Measurements from ENCODE around the gene NAA25.

The NAA25 gene

DNA sequence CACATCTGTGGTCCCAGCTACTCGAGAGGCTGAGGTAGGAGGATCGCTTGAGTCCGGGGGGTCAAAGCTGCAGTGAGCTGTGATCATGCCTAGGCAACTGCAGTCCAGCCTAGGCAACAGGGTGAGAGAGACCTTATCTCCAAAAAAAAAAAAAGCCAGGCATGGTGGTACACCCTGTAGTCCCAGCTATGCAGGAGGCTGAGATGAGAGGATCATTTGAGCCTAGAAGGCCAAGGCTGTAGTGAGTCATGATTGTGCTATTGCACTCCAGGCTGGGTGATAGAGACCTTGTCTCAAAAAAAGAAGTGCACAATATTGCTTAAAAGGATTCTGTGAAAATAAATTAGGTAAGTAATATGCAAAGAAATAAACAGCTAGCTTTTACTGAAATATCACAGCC lies 17.0 kb downstream of the NAA25 start:
- H3K36me3 ChIP-seq: peaks cover 72% of the 10 kb centered on the region
- TF ChIP-seq, protein P1, sequence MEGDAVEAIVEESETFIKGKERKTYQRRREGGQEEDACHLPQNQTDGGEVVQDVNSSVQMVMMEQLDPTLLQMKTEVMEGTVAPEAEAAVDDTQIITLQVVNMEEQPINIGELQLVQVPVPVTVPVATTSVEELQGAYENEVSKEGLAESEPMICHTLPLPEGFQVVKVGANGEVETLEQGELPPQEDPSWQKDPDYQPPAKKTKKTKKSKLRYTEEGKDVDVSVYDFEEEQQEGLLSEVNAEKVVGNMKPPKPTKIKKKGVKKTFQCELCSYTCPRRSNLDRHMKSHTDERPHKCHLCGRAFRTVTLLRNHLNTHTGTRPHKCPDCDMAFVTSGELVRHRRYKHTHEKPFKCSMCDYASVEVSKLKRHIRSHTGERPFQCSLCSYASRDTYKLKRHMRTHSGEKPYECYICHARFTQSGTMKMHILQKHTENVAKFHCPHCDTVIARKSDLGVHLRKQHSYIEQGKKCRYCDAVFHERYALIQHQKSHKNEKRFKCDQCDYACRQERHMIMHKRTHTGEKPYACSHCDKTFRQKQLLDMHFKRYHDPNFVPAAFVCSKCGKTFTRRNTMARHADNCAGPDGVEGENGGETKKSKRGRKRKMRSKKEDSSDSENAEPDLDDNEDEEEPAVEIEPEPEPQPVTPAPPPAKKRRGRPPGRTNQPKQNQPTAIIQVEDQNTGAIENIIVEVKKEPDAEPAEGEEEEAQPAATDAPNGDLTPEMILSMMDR (IDR thresholded peaks at IDR 0.05; ENCODE audit: low read depth, low read length): no peak
- no peak overlapping the region for H3K4me3 ChIP-seq (ENCODE audit: low read depth, low read length)
- H3K27me3 ChIP-seq (ENCODE audit: insufficient read depth, low read depth, severe bottlenecking): no peaks in the 10 kb centered on the region
- DNase-seq: no peak
- no peaks in the 10 kb centered on the region for H3K9me3 ChIP-seq (ENCODE audit: severe bottlenecking)
- no peak overlapping the region for H3K27ac ChIP-seq

DNA sequence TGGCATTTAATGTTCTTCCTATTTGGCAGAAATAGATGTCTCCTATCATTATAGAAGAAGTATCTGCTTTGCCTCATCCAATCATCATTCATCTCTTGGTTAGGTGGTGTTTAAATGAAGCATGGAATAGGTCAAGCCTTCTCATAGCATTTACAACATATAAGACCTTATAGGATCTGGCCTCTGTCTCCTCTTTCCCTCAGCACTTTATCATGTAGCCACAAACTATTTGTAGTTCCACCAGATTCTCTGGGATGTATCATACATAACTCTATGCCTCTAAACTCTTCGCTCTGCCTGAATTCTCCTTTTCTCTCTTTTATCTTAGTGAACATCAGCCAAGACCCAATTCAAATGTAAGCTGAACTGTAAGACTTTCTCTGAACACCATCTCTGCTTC lies 20.7 kb downstream of the NAA25 start:
- Histone ChIP-seq H3K27ac (no peak overlapping the region), H3K4me3 (ENCODE audit: low read depth, low read length) (no peak overlapping the region), H3K9me3 (ENCODE audit: severe bottlenecking) (no peaks in the 10 kb centered on the region), H3K36me3 (peaks cover 80% of the 10 kb centered on the region), H3K27me3 (ENCODE audit: insufficient read depth, low read depth, severe bottlenecking) (no peaks in the 10 kb centered on the region)
- TF ChIP-seq, protein P1 (IDR thresholded peaks at IDR 0.05; ENCODE audit: low read depth, low read length): no peak
- DNase-seq: no peak

DNA sequence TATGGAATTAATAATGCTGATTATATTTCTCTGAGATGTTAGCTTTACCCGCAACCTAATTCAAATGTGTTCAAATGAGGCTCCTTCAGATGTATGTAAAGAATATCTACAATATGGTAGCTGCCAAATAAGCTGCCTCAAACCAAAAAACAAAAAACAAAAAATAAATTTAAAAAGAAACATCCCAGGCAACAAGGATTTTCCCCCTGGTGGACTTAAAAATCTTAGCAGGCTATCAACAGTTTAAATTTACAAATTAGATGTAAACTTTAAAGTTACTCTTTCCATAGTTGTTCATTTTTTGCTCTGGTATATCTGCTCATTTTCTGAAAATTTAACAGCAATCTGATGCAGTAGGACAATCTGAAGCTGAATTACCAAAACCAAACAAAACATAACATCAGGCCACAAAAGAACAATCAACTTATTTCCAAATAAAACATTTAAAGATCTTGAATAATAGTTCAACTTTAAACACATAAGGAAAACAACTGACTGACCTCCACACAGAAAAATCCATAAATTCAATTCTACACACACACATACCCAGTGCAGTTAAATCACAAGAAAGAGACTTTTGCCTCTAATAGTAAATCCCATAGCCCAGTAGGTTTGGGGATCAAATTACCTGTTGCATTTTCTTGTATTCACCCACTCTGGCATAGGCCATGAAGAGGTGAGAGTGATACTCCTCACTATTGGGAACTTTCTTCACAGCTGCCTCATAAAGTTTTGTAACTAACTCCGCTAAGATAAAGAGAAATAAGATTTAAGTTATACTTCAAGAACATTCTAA lies 21.3 kb downstream of the NAA25 start:
- Histone ChIP-seq H3K4me3 (ENCODE audit: low read depth, low read length) (no peak overlapping the region), H3K9me3 (ENCODE audit: severe bottlenecking) (no peaks in the 10 kb centered on the region), H3K27me3 (ENCODE audit: insufficient read depth, low read depth, severe bottlenecking) (no peaks in the 10 kb centered on the region), H3K36me3 (peaks cover 78% of the 10 kb centered on the region), H3K27ac (no peak overlapping the region)
- DNase-seq: no peak
- TF ChIP-seq, protein P1 (IDR thresholded peaks at IDR 0.05; ENCODE audit: low read depth, low read length): no peak

DNA sequence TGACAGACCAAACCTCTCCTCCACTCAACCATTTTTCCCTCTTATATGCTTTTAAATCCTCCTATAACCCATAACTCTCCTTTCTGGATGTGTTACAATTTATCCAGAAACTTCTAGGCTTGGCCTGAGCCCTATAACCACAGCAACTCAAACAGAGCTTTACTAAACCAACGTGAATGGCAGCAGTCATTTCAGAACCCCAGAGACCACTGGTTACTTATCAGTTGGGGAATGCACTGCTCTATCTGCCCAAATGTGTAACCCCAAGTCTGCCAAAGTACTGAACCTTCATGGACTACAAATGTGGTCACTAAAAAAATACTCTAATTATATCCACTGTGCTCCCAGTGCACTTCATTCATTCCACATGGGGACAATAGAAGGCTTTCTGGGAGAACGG lies 42.0 kb downstream of the NAA25 start:
- Histone ChIP-seq H3K4me3 (ENCODE audit: low read depth, low read length) (no peak overlapping the region), H3K9me3 (ENCODE audit: severe bottlenecking) (no peaks in the 10 kb centered on the region), H3K36me3 (peaks cover 93% of the 10 kb centered on the region), H3K27ac (no peak overlapping the region), H3K27me3 (ENCODE audit: insufficient read depth, low read depth, severe bottlenecking) (no peaks in the 10 kb centered on the region)
- TF ChIP-seq, protein P1 (IDR thresholded peaks at IDR 0.05; ENCODE audit: low read depth, low read length): no peak
- no peak for DNase-seq

DNA sequence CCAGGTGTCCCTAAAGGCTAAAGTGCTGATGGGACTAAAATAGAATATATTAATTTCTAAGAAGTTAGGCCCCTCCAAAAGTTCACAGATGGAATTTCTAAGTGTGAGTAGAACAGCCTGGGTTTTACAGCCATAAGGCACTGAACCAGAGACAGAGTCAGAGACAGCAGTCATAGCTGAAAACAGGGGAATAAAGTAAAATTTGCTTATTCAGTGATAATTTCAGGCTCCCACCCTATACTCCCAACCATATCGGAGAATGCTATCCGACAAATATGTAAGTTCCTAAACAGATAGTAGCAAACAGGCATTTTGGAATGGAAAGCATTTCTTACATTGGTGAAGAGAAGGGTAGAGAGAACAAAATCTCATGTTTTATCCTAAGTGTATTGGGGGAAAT lies 45.3 kb downstream of the NAA25 start:
- Histone ChIP-seq H3K4me3 (ENCODE audit: low read depth, low read length) (no peak overlapping the region), H3K36me3 (peaks cover 84% of the 10 kb centered on the region)
- TF ChIP-seq, protein P1 (IDR thresholded peaks at IDR 0.05; ENCODE audit: low read depth, low read length): no peak

DNA sequence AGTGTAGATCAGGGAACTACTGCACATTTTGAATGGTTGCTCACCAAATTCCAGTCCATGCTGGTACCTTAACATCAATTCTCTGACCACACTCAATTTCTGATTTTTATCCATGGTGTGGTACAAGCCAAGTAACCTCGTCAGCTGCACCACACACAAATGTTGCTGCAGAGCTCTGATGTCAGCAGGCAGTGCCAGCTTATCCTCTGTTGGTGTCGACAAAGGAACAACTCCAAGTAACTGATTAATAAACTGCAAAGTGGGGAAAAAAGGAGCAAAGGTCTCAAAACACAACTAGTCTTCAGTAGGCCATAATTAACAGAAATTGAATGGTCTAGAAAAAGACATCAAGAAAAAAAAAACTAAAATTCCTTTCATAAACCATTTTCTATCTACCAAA lies 47.4 kb downstream of the NAA25 start:
- Histone ChIP-seq H3K4me3 (ENCODE audit: low read depth, low read length) (no peak overlapping the region), H3K27ac (no peak overlapping the region), H3K36me3 (peaks cover 82% of the 10 kb centered on the region), H3K27me3 (ENCODE audit: insufficient read depth, low read depth, severe bottlenecking) (no peaks in the 10 kb centered on the region), H3K9me3 (ENCODE audit: severe bottlenecking) (no peaks in the 10 kb centered on the region)
- TF ChIP-seq, protein P1 (IDR thresholded peaks at IDR 0.05; ENCODE audit: low read depth, low read length): no peak
- DNase-seq: no peak

More for the DNA sequence above, 45.3 kb downstream of the NAA25 start:
- Histone ChIP-seq H3K27me3 (ENCODE audit: insufficient read depth, low read depth, severe bottlenecking) (no peaks in the 10 kb centered on the region), H3K9me3 (ENCODE audit: severe bottlenecking) (no peaks in the 10 kb centered on the region), H3K27ac (no peak overlapping the region)
- DNase-seq: no peak

Data from WERI-Rb-1 (cell line).